Hepatocyte (in vitro differentiated cells): ENCODE measurements around the gene YPEL1. TPM values are rescaled to one million over a fixed set of nuclear protein-coding genes. Genes with fewer than 3 reads are reported as not detected.
"Not testable (repeated sequence)": the region's sequence is repeated elsewhere in the genome, so short reads cannot be mapped to it uniquely, and the experiment has no call there.

Experiments
- DNase-seq: peaks from one replicate; pipeline ENCODE4 v3.0.0-alpha.2; 2016; ENCODE audit warnings: low spot score
- H2AFZ ChIP-seq: fragments of 200-600 bp; sonication (generic); 2 replicates; pipeline ENCODE4 v1.6.0; 2016; ENCODE audit warnings: antibody characterized with exemption, mild to moderate bottlenecking
- H3K27ac ChIP-seq: fragments of 200-600 bp; sonication (generic); 2 replicates; pipeline ENCODE4 v1.5.1; 2016; ENCODE audit warnings: mild to moderate bottlenecking
- H3K27me3 ChIP-seq: fragments of 200-600 bp; sonication (generic); 2 replicates; pipeline ENCODE4 v1.6.1; 2016
- H3K36me3 ChIP-seq: fragments of 200-600 bp; sonication (generic); replicated peaks from 2 replicates; pipeline ENCODE4 v1.5.1; 2016; ENCODE audit warnings: low read depth; ENCODE audit not compliant: insufficient read depth
- H3K4me1 ChIP-seq: fragments of 200-600 bp; sonication (generic); 2 replicates; pipeline ENCODE4 v1.5.1; 2016; ENCODE audit warnings: mild to moderate bottlenecking, moderate library complexity; ENCODE audit not compliant: insufficient read depth
- H3K4me2 ChIP-seq: fragments of 200-600 bp; sonication (generic); 2 replicates; pipeline ENCODE4 v1.6.0; 2016
- H3K4me3 ChIP-seq: fragments of 200-600 bp; sonication (generic); 2 replicates; pipeline ENCODE4 v1.5.1; 2016; ENCODE audit warnings: mild to moderate bottlenecking
- H3K79me2 ChIP-seq: fragments of 200-600 bp; sonication (generic); 2 replicates; pipeline ENCODE4 v1.6.0; 2017; ENCODE audit warnings: mild to moderate bottlenecking
- H3K9me2 ChIP-seq: fragments of 200-600 bp; sonication (generic); replicated peaks from 2 replicates; pipeline ENCODE4 v1.6.0; 2017; ENCODE audit warnings: mild to moderate bottlenecking; ENCODE audit not compliant: insufficient read depth
- H3K9me3 ChIP-seq: fragments of 200-600 bp; sonication (generic); 2 replicates; pipeline ENCODE4 v1.5.1; 2016; ENCODE audit warnings: low read depth, mild to moderate bottlenecking
- H4K20me1 ChIP-seq: fragments of 200-600 bp; sonication (generic); 2 replicates; pipeline ENCODE4 v1.6.0; 2016; ENCODE audit warnings: mild to moderate bottlenecking; ENCODE audit not compliant: insufficient read depth, poor library complexity, severe bottlenecking
- CTCF ChIP-seq: fragments of 200-600 bp; sonication (generic); IDR thresholded peaks from 2 replicates; pipeline ENCODE4 v1.5.1; 2016; ENCODE audit warnings: antibody characterized with exemption, mild to moderate bottlenecking; ENCODE audit not compliant: poor library complexity
- EZH2 ChIP-seq: fragments of 200-600 bp; sonication (generic); IDR thresholded peaks from 2 replicates; pipeline ENCODE4 v1.6.1; 2016; ENCODE audit warnings: antibody characterized with exemption, mild to moderate bottlenecking, borderline replicate concordance
- EZH2phosphoT487 ChIP-seq: fragments of 200-600 bp; sonication (generic); IDR thresholded peaks from one replicate; pipeline ENCODE4 v1.6.1; 2018; ENCODE audit warnings: antibody characterized with exemption, mild to moderate bottlenecking, low read depth, moderate library complexity; ENCODE audit not compliant: unreplicated experiment, severe bottlenecking
- whole genome bisulfite sequencing: methylation state at CpG from one replicate; pipeline ENCODE4 v1.1.6; 2016; ENCODE audit warnings: low lambda C conversion rate; ENCODE audit errors: missing lambda C conversion rate; 5-methylcytosine and 5-hydroxymethylcytosine counted together
- polyA plus RNA-seq: library from polyadenylated mRNA; unstranded; fragments of >200 nt; fragmentation: Nextera tagmentation; extraction: Ambion mirVana; gene quantifications from 2 replicates; pipeline ENCODE4 v1.2.1, GENCODE V29; 2016
- total RNA-seq: library from RNA; depleted of rRNA; stranded (reverse); fragments of >200 nt; gene quantifications from 2 replicates; pipeline ENCODE4 v1.2.3, GENCODE V29; 2014

YPEL1 gene
- total and polyA plus RNA-seq, 2 experiments from 2014 or later: 2.0 to 3.1 TPM

- Histone ChIP-seq H2AFZ (no peak overlapping the region), H3K4me3 (no peak overlapping the region), H3K36me3 (no peaks in the 10 kb centered on the region), H4K20me1 (no peaks in the 10 kb centered on the region), H3K9me3 (no peaks in the 10 kb centered on the region), H3K4me2 (no peak overlapping the region), H3K79me2 (no peaks in the 10 kb centered on the region), H3K27me3 (no peaks in the 10 kb centered on the region), H3K9me2 (no peaks in the 10 kb centered on the region), H3K4me1 (no peaks in the 10 kb centered on the region), H3K27ac (no peak overlapping the region)
- TF ChIP-seq EZH2phosphoT487: no peak
- no peak for TF ChIP-seq EZH2
- no peak for TF ChIP-seq CTCF
- DNase-seq: no peak
- 86% methylated on average over 4 of the region's 4 CpGs for WGBS
Measured at GRCh38 chr22:21718499-21718898, 17.1 kb downstream of the YPEL1 start.

- not testable (repeated sequence) for H4K20me1 ChIP-seq, H2AFZ ChIP-seq, H3K4me3 ChIP-seq, H3K79me2 ChIP-seq, H3K27ac ChIP-seq, H3K27me3 ChIP-seq, H3K4me2 ChIP-seq, H3K9me3 ChIP-seq, H3K4me1 ChIP-seq, H3K9me2 ChIP-seq, DNase-seq, H3K36me3 ChIP-seq
- 91% methylated on average over 15 of the region's 15 CpGs for WGBS
Measured at GRCh38 chr22:21716395-21717122, 19.0 kb downstream of the YPEL1 start.

- no peaks in the 10 kb centered on the region for H3K79me2 ChIP-seq
- 57% methylated on average over 3 of the region's 3 CpGs for WGBS
- H3K4me3 ChIP-seq: no peak overlapping the region
- H3K4me2 ChIP-seq: no peak overlapping the region
- H3K9me2 ChIP-seq: no peaks in the 10 kb centered on the region
- no peaks in the 10 kb centered on the region for H4K20me1 ChIP-seq
- H3K36me3 ChIP-seq: no peaks in the 10 kb centered on the region
- no peak for DNase-seq
- no peaks in the 10 kb centered on the region for H3K4me1 ChIP-seq
- H3K27me3 ChIP-seq: no peaks in the 10 kb centered on the region
- H3K27ac ChIP-seq: no peak overlapping the region
- no peaks in the 10 kb centered on the region for H3K9me3 ChIP-seq
- H2AFZ ChIP-seq: no peak overlapping the region
- TF ChIP-seq EZH2phosphoT487 (no peak), CTCF (no peak), EZH2 (no peak)
Measured at GRCh38 chr22:21714786-21715185, 20.8 kb downstream of the YPEL1 start.

GRCh38 chr22:21714059-21714770 lies 21.4 kb downstream of the YPEL1 start:
- no peak overlapping the region for H3K4me3 ChIP-seq
- H4K20me1 ChIP-seq: no peaks in the 10 kb centered on the region
- H3K4me1 ChIP-seq: no peaks in the 10 kb centered on the region
- H2AFZ ChIP-seq: no peak overlapping the region
- 87% methylated on average over 31 of the region's 32 CpGs for WGBS
- H3K36me3 ChIP-seq: no peaks in the 10 kb centered on the region
- no peaks in the 10 kb centered on the region for H3K9me2 ChIP-seq
- no peaks in the 10 kb centered on the region for H3K9me3 ChIP-seq
- DNase-seq: no peak
- H3K79me2 ChIP-seq: no peaks in the 10 kb centered on the region
- H3K4me2 ChIP-seq: no peak overlapping the region
- H3K27me3 ChIP-seq: no peaks in the 10 kb centered on the region
- no peak for TF ChIP-seq EZH2phosphoT487
- no peak for TF ChIP-seq CTCF
- TF ChIP-seq EZH2: no peak
- H3K27ac ChIP-seq: no peak overlapping the region
